ENCODE data around the gene TSPAN13. TPM values are rescaled to one million over a fixed set of nuclear protein-coding genes. Genes with fewer than 3 reads are reported as not detected.

TSPAN13 gene
- polyA plus RNA-seq, 1 donor from 2014 or later: 315 TPM

DNA sequence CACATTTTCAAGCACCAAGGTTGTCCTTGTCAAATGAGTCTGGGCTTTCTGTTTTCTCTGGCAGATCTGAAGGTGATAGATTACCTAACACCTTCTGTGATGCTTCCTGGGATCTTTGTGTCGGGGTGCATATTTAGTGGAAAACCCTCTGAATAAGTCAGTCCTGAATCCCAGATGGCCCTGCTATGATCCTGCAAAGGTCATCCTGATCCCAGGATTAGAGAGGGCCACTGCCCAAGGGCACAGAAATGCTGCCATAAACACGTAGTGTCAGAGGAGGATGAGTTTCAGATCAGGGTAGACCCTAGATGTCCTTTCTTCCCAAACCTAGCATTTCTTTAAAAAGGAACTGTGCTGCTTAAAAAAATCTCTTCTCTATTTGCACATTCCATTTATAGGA is 32.3 kb downstream of the TSPAN13 start:
- no peak overlapping the region for H3K9ac ChIP-seq (ENCODE audit: low read length)
- H3K9me3 ChIP-seq (ENCODE audit: low read length): no peaks in the 10 kb centered on the region
- TF ChIP-seq EZH2 (IDR thresholded peaks at IDR 0.05; ENCODE audit: borderline replicate concordance, insufficient read depth, low read length, poor library complexity, severe bottlenecking) (no peak), EP300 (conservative IDR thresholded peaks at IDR 0.05; ENCODE audit: poor library complexity, severe bottlenecking) (no peak), MXI1 (conservative IDR thresholded peaks at IDR 0.05; ENCODE audit: poor library complexity, severe bottlenecking) (no peak), SMC3 (conservative IDR thresholded peaks at IDR 0.05; ENCODE audit: poor library complexity) (no peak), RAD21 (conservative IDR thresholded peaks at IDR 0.05) (no peak), POLR2AphosphoS5 (IDR thresholded peaks at IDR 0.05) (no peak), TAF1 (IDR thresholded peaks at IDR 0.05; ENCODE audit: low read depth) (no peak)
- TF ChIP-seq, protein P1, sequence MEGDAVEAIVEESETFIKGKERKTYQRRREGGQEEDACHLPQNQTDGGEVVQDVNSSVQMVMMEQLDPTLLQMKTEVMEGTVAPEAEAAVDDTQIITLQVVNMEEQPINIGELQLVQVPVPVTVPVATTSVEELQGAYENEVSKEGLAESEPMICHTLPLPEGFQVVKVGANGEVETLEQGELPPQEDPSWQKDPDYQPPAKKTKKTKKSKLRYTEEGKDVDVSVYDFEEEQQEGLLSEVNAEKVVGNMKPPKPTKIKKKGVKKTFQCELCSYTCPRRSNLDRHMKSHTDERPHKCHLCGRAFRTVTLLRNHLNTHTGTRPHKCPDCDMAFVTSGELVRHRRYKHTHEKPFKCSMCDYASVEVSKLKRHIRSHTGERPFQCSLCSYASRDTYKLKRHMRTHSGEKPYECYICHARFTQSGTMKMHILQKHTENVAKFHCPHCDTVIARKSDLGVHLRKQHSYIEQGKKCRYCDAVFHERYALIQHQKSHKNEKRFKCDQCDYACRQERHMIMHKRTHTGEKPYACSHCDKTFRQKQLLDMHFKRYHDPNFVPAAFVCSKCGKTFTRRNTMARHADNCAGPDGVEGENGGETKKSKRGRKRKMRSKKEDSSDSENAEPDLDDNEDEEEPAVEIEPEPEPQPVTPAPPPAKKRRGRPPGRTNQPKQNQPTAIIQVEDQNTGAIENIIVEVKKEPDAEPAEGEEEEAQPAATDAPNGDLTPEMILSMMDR (IDR thresholded peaks at IDR 0.05; ENCODE audit: poor library complexity, severe bottlenecking): no peak
- TF ChIP-seq, protein P2, sequence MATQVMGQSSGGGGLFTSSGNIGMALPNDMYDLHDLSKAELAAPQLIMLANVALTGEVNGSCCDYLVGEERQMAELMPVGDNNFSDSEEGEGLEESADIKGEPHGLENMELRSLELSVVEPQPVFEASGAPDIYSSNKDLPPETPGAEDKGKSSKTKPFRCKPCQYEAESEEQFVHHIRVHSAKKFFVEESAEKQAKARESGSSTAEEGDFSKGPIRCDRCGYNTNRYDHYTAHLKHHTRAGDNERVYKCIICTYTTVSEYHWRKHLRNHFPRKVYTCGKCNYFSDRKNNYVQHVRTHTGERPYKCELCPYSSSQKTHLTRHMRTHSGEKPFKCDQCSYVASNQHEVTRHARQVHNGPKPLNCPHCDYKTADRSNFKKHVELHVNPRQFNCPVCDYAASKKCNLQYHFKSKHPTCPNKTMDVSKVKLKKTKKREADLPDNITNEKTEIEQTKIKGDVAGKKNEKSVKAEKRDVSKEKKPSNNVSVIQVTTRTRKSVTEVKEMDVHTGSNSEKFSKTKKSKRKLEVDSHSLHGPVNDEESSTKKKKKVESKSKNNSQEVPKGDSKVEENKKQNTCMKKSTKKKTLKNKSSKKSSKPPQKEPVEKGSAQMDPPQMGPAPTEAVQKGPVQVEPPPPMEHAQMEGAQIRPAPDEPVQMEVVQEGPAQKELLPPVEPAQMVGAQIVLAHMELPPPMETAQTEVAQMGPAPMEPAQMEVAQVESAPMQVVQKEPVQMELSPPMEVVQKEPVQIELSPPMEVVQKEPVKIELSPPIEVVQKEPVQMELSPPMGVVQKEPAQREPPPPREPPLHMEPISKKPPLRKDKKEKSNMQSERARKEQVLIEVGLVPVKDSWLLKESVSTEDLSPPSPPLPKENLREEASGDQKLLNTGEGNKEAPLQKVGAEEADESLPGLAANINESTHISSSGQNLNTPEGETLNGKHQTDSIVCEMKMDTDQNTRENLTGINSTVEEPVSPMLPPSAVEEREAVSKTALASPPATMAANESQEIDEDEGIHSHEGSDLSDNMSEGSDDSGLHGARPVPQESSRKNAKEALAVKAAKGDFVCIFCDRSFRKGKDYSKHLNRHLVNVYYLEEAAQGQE (IDR thresholded peaks at IDR 0.05; ENCODE audit: borderline replicate concordance): no peak
- H2AFZ ChIP-seq (ENCODE audit: low read depth, low read length): no peak overlapping the region
- no peaks in the 10 kb centered on the region for H3F3A ChIP-seq (ENCODE audit: insufficient read depth, low read length, poor library complexity, severe bottlenecking)
- H3K4me2 ChIP-seq (ENCODE audit: low read length): no peak overlapping the region
- H3K36me3 ChIP-seq (ENCODE audit: insufficient read depth, low read length): no peaks in the 10 kb centered on the region
- H3K79me2 ChIP-seq (replicated peaks; ENCODE audit: insufficient read depth, low read length): no peaks in the 10 kb centered on the region
- H3K4me3 ChIP-seq (ENCODE audit: low read length): no peak overlapping the region
- no peaks in the 10 kb centered on the region for H3K9me2 ChIP-seq (ENCODE audit: insufficient read depth, low read length)
- H4K20me1 ChIP-seq (ENCODE audit: insufficient read depth): no peaks in the 10 kb centered on the region
- H3K27ac ChIP-seq (ENCODE audit: low read length): no peak overlapping the region
- H3K27me3 ChIP-seq (ENCODE audit: insufficient read depth, low read depth, low read length): no peaks in the 10 kb centered on the region

DNA sequence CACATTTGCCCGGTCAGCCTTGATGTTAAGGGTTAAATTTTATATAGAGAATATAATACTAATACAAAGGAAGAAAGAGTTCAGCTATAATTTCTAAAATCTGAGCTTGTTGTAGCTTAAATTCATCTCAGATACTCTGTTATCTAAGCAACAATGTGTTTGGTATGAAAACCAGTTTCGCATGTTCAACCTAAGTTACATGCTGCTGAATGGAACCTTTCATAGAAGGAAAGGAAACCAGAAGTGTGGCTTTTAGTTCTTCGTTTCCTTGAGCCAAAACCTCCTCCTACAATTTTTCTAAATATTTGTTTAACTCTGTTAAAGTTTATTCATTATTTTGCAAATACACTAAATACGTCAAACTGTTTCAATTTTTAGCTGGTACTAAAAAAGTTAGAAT is 32.7 kb downstream of the TSPAN13 start:
- Histone ChIP-seq H3K4me2 (ENCODE audit: low read length) (no peak overlapping the region), H3K4me3 (ENCODE audit: low read length) (no peak overlapping the region), H3K79me2 (replicated peaks; ENCODE audit: insufficient read depth, low read length) (no peaks in the 10 kb centered on the region), H3K9me2 (ENCODE audit: insufficient read depth, low read length) (no peaks in the 10 kb centered on the region), H3K9ac (ENCODE audit: low read length) (no peak overlapping the region), H3K9me3 (ENCODE audit: low read length) (no peaks in the 10 kb centered on the region), H3K27me3 (ENCODE audit: insufficient read depth, low read depth, low read length) (no peaks in the 10 kb centered on the region), H3K36me3 (ENCODE audit: insufficient read depth, low read length) (no peaks in the 10 kb centered on the region), H2AFZ (ENCODE audit: low read depth, low read length) (no peak overlapping the region), H4K20me1 (ENCODE audit: insufficient read depth) (no peaks in the 10 kb centered on the region), H3F3A (ENCODE audit: insufficient read depth, low read length, poor library complexity, severe bottlenecking) (no peaks in the 10 kb centered on the region), H3K27ac (ENCODE audit: low read length) (no peak overlapping the region)
- no peak for TF ChIP-seq EP300 (conservative IDR thresholded peaks at IDR 0.05; ENCODE audit: poor library complexity, severe bottlenecking)
- TF ChIP-seq EZH2 (IDR thresholded peaks at IDR 0.05; ENCODE audit: borderline replicate concordance, insufficient read depth, low read length, poor library complexity, severe bottlenecking): no peak
- TF ChIP-seq MXI1 (conservative IDR thresholded peaks at IDR 0.05; ENCODE audit: poor library complexity, severe bottlenecking): no peak
- no peak for TF ChIP-seq TAF1 (IDR thresholded peaks at IDR 0.05; ENCODE audit: low read depth)
- TF ChIP-seq, protein P1 (IDR thresholded peaks at IDR 0.05; ENCODE audit: poor library complexity, severe bottlenecking): no peak
- TF ChIP-seq RAD21 (conservative IDR thresholded peaks at IDR 0.05): no peak
- no peak for TF ChIP-seq POLR2AphosphoS5 (IDR thresholded peaks at IDR 0.05)
- TF ChIP-seq SMC3 (conservative IDR thresholded peaks at IDR 0.05; ENCODE audit: poor library complexity): no peak
- TF ChIP-seq, protein P2 (IDR thresholded peaks at IDR 0.05; ENCODE audit: borderline replicate concordance): no peak

All from neural cell (in vitro differentiated cells).